Fibroblast of lung (primary cell): Measurements from ENCODE around the gene TMEM175. TPM values are rescaled to one million over a fixed set of nuclear protein-coding genes. Genes with fewer than 3 reads are reported as not detected.

Experiments used
- DNase-seq, 2 donors: peaks; one replicate each; pipeline versions ENCODE4 v3.0.0 to v3.0.0-alpha.2; 2010; ENCODE audit warnings: low read depth in 2 of 2
- H2AFZ ChIP-seq: 2 replicates; pipeline ENCODE4 v1.5.1; 2012; ENCODE audit warnings: low read length, control low read depth, inconsistent platforms
- H3K27ac ChIP-seq: 2 replicates; pipeline ENCODE4 v1.5.1; 2011; ENCODE audit warnings: low read length, control low read depth; ENCODE audit not compliant: insufficient read depth
- H3K27me3 ChIP-seq: 2 replicates; pipeline ENCODE4 v1.5.1; 2011; ENCODE audit warnings: mild to moderate bottlenecking, low read length; ENCODE audit not compliant: control insufficient read depth, insufficient read depth
- H3K36me3 ChIP-seq: 2 replicates; pipeline ENCODE4 v1.5.1; 2011; ENCODE audit warnings: low read length; ENCODE audit not compliant: control insufficient read depth, insufficient read depth
- H3K4me1 ChIP-seq: 2 replicates; pipeline ENCODE4 v1.5.1; 2011; ENCODE audit warnings: low read length; ENCODE audit not compliant: control insufficient read depth, insufficient read depth; ENCODE audit errors: extremely low read depth
- H3K4me2 ChIP-seq: 2 replicates; pipeline ENCODE4 v1.5.1; 2011; ENCODE audit warnings: low read length, control low read depth; ENCODE audit not compliant: insufficient read depth; ENCODE audit errors: extremely low read depth
- H3K4me3 ChIP-seq, 4 experiments: fragments of 200-600 bp in 1 of 4; sonication (generic) in 1 of 4; replicated peaks in 1 of 4; 2 replicates each; pipeline ENCODE4 v1.5.1; 2011 to 2016; ENCODE audit warnings: low read length in 4 of 4, low read depth in 3 of 4, mild to moderate bottlenecking in 3 of 4, control low read depth in 2 of 4, inconsistent platforms in 1 of 4, mixed read lengths in 1 of 4; ENCODE audit not compliant: insufficient read depth in 1 of 4; ENCODE audit errors: control extremely low read depth in 1 of 4
- H3K79me2 ChIP-seq: 2 replicates; pipeline ENCODE4 v1.5.1; 2012; ENCODE audit warnings: mild to moderate bottlenecking, low read length, inconsistent platforms; ENCODE audit not compliant: control insufficient read depth, insufficient read depth
- H3K9ac ChIP-seq: 2 replicates; pipeline ENCODE4 v1.5.1; 2011; ENCODE audit warnings: mild to moderate bottlenecking, low read length, control low read depth; ENCODE audit not compliant: insufficient read depth
- H3K9me3 ChIP-seq: 2 replicates; pipeline ENCODE4 v1.5.1; 2012; ENCODE audit warnings: low read depth, low read length; ENCODE audit not compliant: control insufficient read depth, insufficient read depth
- H4K20me1 ChIP-seq: 2 replicates; pipeline ENCODE4 v1.5.1; 2011; ENCODE audit warnings: low read length; ENCODE audit not compliant: control insufficient read depth, insufficient read depth; ENCODE audit errors: extremely low read depth
- CTCF ChIP-seq, 2 donors: IDR thresholded peaks in 1 of 2; conservative IDR thresholded peaks in 1 of 2; 1 replicate in 1 of 2; 2 replicates in 1 of 2; pipeline ENCODE4 v1.5.1; 2011 to 2012; ENCODE audit warnings: low read length in 2 of 2, control low read depth in 1 of 2, inconsistent platforms in 1 of 2, low read depth in 1 of 2, mild to moderate bottlenecking in 1 of 2
- EZH2 ChIP-seq: IDR thresholded peaks from 2 replicates; pipeline ENCODE4 v1.5.1; 2012; ENCODE audit warnings: low read length, control low read depth, mild to moderate bottlenecking; ENCODE audit errors: missing control alignments
- polyA plus RNA-seq, 2 donors: library from polyadenylated mRNA; depleted of rRNA in 1 of 2; stranded (reverse) in 1 of 2; unstranded in 1 of 2; fragments of >200 nt; gene quantifications; 2 replicates each; pipeline ENCODE4 v1.2.1, GENCODE V29; 2011 to 2012; ENCODE audit warnings: missing spikeins in 1 of 2
- total RNA-seq: library from RNA; depleted of rRNA; stranded (reverse); fragments of >200 nt; gene quantifications from 2 replicates; pipeline ENCODE4 v1.2.1, GENCODE V29; 2014

The TMEM175 gene
- total and polyA plus RNA-seq, 2 donors (not counting 1 experiment from before 2014, with no cell fraction given), result 16.3 to 23.9 TPM

GRCh38 chr4:949656-950055, 17.4 kb downstream of the TMEM175 start:
- no peak overlapping the region for H3K4me2 ChIP-seq
- H3K27me3 ChIP-seq, result no peaks in the 10 kb centered on the region
- no peak overlapping the region for H2AFZ ChIP-seq
- H3K9me3 ChIP-seq, result no peaks in the 10 kb centered on the region
- H3K9ac ChIP-seq, result no peak overlapping the region
- H3K4me1 ChIP-seq, result no peaks in the 10 kb centered on the region
- TF ChIP-seq CTCF (conservative IDR thresholded peaks at IDR 0.05 in 1 of 2, IDR thresholded peaks at IDR 0.05 in 1 of 2; ENCODE audit: low read depth in 1 of 2, low read length in 2 of 2), result no peak
- TF ChIP-seq EZH2, result no peak
- no peak overlapping the region for H3K27ac ChIP-seq
- no peak for DNase-seq
- no peak overlapping the region for H3K4me3 ChIP-seq
- no peaks in the 10 kb centered on the region for H3K79me2 ChIP-seq
- no peaks in the 10 kb centered on the region for H4K20me1 ChIP-seq
- H3K36me3 ChIP-seq, result peaks cover 2% of the 10 kb centered on the region

DNA sequence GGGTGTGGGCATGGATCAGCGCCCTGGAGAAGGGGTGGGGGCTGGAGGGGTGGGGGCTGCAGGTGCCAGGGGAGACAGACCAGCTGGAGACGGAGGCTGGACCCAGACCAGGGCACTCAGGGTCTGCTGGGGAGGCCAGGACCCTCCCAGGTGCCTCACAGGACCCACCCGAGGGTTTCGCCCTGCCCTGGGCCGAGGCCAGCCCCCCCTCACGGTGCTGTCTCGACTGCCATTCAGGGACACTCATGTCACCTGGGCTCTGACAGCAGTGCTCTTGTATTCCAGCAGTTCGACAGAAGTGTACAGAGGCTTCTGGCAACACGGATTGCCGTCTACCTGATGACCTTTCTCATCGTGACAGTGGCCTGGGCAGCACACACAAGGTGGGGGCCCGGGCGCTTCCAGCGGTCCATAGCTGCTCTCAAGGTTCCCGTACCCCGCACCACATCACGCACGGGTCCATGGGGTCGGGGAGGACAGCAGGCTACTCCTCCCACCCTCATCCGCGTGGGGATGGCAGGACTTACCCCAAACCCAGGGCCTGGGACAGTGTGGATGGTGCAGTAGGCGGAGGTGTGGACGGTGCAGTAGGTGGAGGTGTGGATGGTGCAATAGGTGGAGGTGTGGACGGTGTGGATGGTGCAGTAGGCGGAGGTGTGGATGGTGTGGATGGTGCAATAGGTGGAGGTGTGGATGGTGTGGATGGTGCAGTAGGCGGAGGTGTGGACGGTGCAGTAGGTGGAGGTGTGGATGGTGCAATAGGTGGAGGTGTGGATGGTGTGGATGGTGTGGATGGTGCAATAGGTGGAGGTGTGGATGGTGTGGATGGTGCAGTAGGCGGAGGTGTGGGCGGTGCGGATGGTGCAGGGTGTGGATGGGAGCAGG, 18.1 kb downstream of the TMEM175 start:
- no peak for DNase-seq
- Histone ChIP-seq H2AFZ (no peak overlapping the region), H3K36me3 (peaks cover 2% of the 10 kb centered on the region), H3K9me3 (no peaks in the 10 kb centered on the region), H4K20me1 (no peaks in the 10 kb centered on the region), H3K4me1 (no peaks in the 10 kb centered on the region), H3K4me3 (no peak overlapping the region), H3K27me3 (no peaks in the 10 kb centered on the region), H3K9ac (no peak overlapping the region), H3K27ac (no peak overlapping the region), H3K4me2 (no peak overlapping the region), H3K79me2 (no peaks in the 10 kb centered on the region)
- TF ChIP-seq EZH2, result no peak
- TF ChIP-seq CTCF (conservative IDR thresholded peaks at IDR 0.05 in 1 of 2, IDR thresholded peaks at IDR 0.05 in 1 of 2; ENCODE audit: low read depth in 1 of 2, low read length in 2 of 2), result no peak

DNA sequence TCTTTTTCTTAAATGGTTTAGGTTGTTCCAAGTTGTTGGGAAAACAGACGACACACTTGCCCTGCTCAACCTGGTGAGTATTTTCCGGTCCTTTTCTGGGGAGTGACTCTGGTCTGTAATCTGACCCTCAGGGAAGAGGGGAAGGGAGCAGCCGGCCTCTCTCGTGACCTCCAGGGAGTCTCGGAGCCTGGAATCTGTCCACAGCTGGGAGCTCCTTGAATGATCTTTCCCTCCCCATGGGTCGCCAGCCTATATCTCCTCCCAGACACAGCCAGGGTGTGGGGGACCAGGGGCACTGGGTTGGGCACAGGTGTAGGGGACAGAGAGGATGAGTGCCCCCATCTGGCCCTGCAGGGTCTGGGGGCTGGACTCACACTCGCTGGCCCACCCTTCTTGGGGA, 18.9 kb downstream of the TMEM175 start:
- H2AFZ ChIP-seq, result no peak overlapping the region
- H3K79me2 ChIP-seq, result no peaks in the 10 kb centered on the region
- no peak overlapping the region for H3K4me3 ChIP-seq
- DNase-seq, result no peak
- no peaks in the 10 kb centered on the region for H4K20me1 ChIP-seq
- H3K9ac ChIP-seq, result no peak overlapping the region
- H3K4me1 ChIP-seq, result no peaks in the 10 kb centered on the region
- peaks cover 2% of the 10 kb centered on the region for H3K36me3 ChIP-seq
- no peaks in the 10 kb centered on the region for H3K27me3 ChIP-seq
- H3K4me2 ChIP-seq, result no peak overlapping the region
- no peak overlapping the region for H3K27ac ChIP-seq
- H3K9me3 ChIP-seq, result no peaks in the 10 kb centered on the region
- TF ChIP-seq EZH2 (no peak), CTCF (conservative IDR thresholded peaks at IDR 0.05 in 1 of 2, IDR thresholded peaks at IDR 0.05 in 1 of 2; ENCODE audit: low read depth in 1 of 2, low read length in 2 of 2) (no peak)
